Pulmonary artery endothelial cell (primary cell): ENCODE results near the gene HOXD1. TPM values are rescaled to one million over a fixed set of nuclear protein-coding genes. Genes with fewer than 3 reads are reported as not detected.

ENCODE experiments used
- DNase-seq: peaks from one replicate; pipeline ENCODE4 v3.0.0-alpha.2; 2011; ENCODE audit warnings: low read depth, low spot score
- total RNA-seq: library from RNA; depleted of rRNA; stranded (reverse); fragments of >200 nt; gene quantifications from 2 replicates; pipeline ENCODE4 v1.2.3, GENCODE V29; 2014

Gene HOXD1
- total RNA-seq, 1 donor from 2014 or later: 0.07 TPM

GRCh38 chr2:176240301-176240700 lies 51.8 kb downstream of the HOXD1 start:
- DNase-seq: no peak

Other genes starting within 250 kb of the HOXD1 start
- gene LNPK, start 186.4 kb upstream of the HOXD1 start, total RNA-seq: 5.7 and 12.4 TPM in 2 replicates
- not detected in 2 replicates for gene EVX2, start 104.7 kb upstream of the HOXD1 start, total RNA-seq
- gene HOXD13, start 95.9 kb upstream of the HOXD1 start, total RNA-seq: not detected in 2 replicates
- gene HOXD12, start 88.9 kb upstream of the HOXD1 start, total RNA-seq: not detected in 2 replicates
- gene HOXD11, start 81.4 kb upstream of the HOXD1 start, total RNA-seq: not detected in 2 replicates
- gene HOXD10, start 71.9 kb upstream of the HOXD1 start, total RNA-seq: not detected in 2 replicates
- gene HOXD9, start 65.9 kb upstream of the HOXD1 start, total RNA-seq: not detected in 2 replicates
- gene HOXD8, start 59.0 kb upstream of the HOXD1 start, total RNA-seq: not detected in 2 replicates
- not detected in 2 replicates for gene HOXD4, start 37.1 kb upstream of the HOXD1 start, total RNA-seq
- gene HOXD3, start 31.4 kb upstream of the HOXD1 start, total RNA-seq: not detected in 2 replicates
- 25.6 and 34.5 TPM in 2 replicates for gene MTX2, start 80.8 kb downstream of the HOXD1 start, total RNA-seq